HEK293 (cell line): ENCODE measurements around the gene NFIB.

Source experiments
- EGR2 ChIP-seq: fragments of 450-650 bp; formaldehyde crosslinking; IDR thresholded peaks from 2 replicates; pipeline ENCODE4 v1.5.1; 2016; ENCODE audit warnings: low read depth, missing biosample characterization, missing genetic modification characterization
- FEZF1 ChIP-seq: fragments of 450-650 bp; formaldehyde crosslinking; IDR thresholded peaks from 2 replicates; pipeline ENCODE4 v1.5.1; 2016; ENCODE audit warnings: missing biosample characterization, missing genetic modification characterization
- GLI2 ChIP-seq: fragments of 450-650 bp; formaldehyde crosslinking; IDR thresholded peaks from 2 replicates; pipeline ENCODE4; 2017; ENCODE audit warnings: missing biosample characterization, missing genetic modification characterization, low read depth, borderline replicate concordance
- GLIS2 ChIP-seq: fragments of 450-650 bp; formaldehyde crosslinking; IDR thresholded peaks from 2 replicates; pipeline ENCODE4 v1.5.1; 2016; ENCODE audit warnings: missing biosample characterization, missing genetic modification characterization
- HOXC10 ChIP-seq: sonication (generic); formaldehyde crosslinking; IDR thresholded peaks from 2 replicates; pipeline ENCODE4 v1.8.1; 2023; ENCODE audit warnings: mild to moderate bottlenecking, missing genetic modification reagents
- MZF1 ChIP-seq: fragments of 450-650 bp; formaldehyde crosslinking; IDR thresholded peaks from 2 replicates; pipeline ENCODE4 v1.5.1; 2017; ENCODE audit warnings: missing biosample characterization, missing genetic modification characterization, borderline replicate concordance
- PRDM1 ChIP-seq: fragments of 450-650 bp; formaldehyde crosslinking; IDR thresholded peaks from 2 replicates; pipeline ENCODE4; 2016; ENCODE audit warnings: missing biosample characterization, missing genetic modification characterization
- PRDM4 ChIP-seq: fragments of 450-650 bp; formaldehyde crosslinking; IDR thresholded peaks from 2 replicates; pipeline ENCODE4 v1.5.1; 2017; ENCODE audit warnings: missing biosample characterization, missing genetic modification characterization
- SALL2 ChIP-seq: fragments of 450-650 bp; formaldehyde crosslinking; IDR thresholded peaks from 2 replicates; pipeline ENCODE4 v1.5.0; 2017; ENCODE audit warnings: missing biosample characterization, mild to moderate bottlenecking, missing genetic modification characterization, borderline replicate concordance
- SCRT2 ChIP-seq: fragments of 450-650 bp; formaldehyde crosslinking; IDR thresholded peaks from 2 replicates; pipeline ENCODE4 v1.5.1; 2016; ENCODE audit warnings: missing biosample characterization, missing genetic modification characterization
- ZBTB26 ChIP-seq: fragments of 450-650 bp; formaldehyde crosslinking; optimal IDR thresholded peaks from 2 replicates; pipeline ENCODE3; 2016; ENCODE audit warnings: missing biosample characterization, mild to moderate bottlenecking, missing genetic modification characterization
- ZFHX2 ChIP-seq: fragments of 450-650 bp; formaldehyde crosslinking; conservative IDR thresholded peaks from 2 replicates; pipeline ENCODE4 v1.5.1; 2016; ENCODE audit warnings: missing biosample characterization, missing genetic modification characterization
- ZFP69B ChIP-seq: fragments of 450-650 bp; formaldehyde crosslinking; IDR thresholded peaks from 2 replicates; pipeline ENCODE4 v1.5.1; 2016; ENCODE audit warnings: missing biosample characterization, missing genetic modification characterization
- ZNF121 ChIP-seq: fragments of 450-650 bp; formaldehyde crosslinking; IDR thresholded peaks from 2 replicates; pipeline ENCODE4 v1.5.1; 2016; ENCODE audit warnings: missing biosample characterization, missing genetic modification characterization
- ZNF169 ChIP-seq: fragments of 450-650 bp; formaldehyde crosslinking; IDR thresholded peaks from 2 replicates; pipeline ENCODE4 v1.5.1; 2016; ENCODE audit warnings: missing biosample characterization, missing genetic modification characterization
- ZNF311 ChIP-seq: fragments of 450-650 bp; formaldehyde crosslinking; IDR thresholded peaks from 2 replicates; pipeline ENCODE4 v1.5.1; 2017; ENCODE audit warnings: missing biosample characterization, missing genetic modification characterization, borderline replicate concordance
- ZNF341 ChIP-seq: fragments of 450-650 bp; formaldehyde crosslinking; IDR thresholded peaks from 2 replicates; pipeline ENCODE4; 2016; ENCODE audit warnings: low read depth, missing biosample characterization, missing genetic modification characterization
- ZNF423 ChIP-seq: fragments of 450-650 bp; formaldehyde crosslinking; IDR thresholded peaks from 2 replicates; pipeline ENCODE4 v1.5.1; 2016; ENCODE audit warnings: missing biosample characterization, missing genetic modification characterization
- ZNF449 ChIP-seq: fragments of 450-650 bp; formaldehyde crosslinking; IDR thresholded peaks from 2 replicates; pipeline ENCODE4 v1.5.1; 2017; ENCODE audit warnings: missing biosample characterization, mild to moderate bottlenecking, missing genetic modification characterization, moderate library complexity
- ZNF600 ChIP-seq: fragments of 450-650 bp; formaldehyde crosslinking; IDR thresholded peaks from 2 replicates; pipeline ENCODE4 v1.5.1; 2016; ENCODE audit warnings: missing biosample characterization, missing genetic modification characterization
- ZNF658 ChIP-seq: fragments of 450-650 bp; formaldehyde crosslinking; IDR thresholded peaks from 2 replicates; pipeline ENCODE4; 2016; ENCODE audit warnings: missing biosample characterization, missing genetic modification characterization
- ZNF692 ChIP-seq: fragments of 450-650 bp; formaldehyde crosslinking; IDR thresholded peaks from 2 replicates; pipeline ENCODE4 v1.5.1; 2016; ENCODE audit warnings: missing biosample characterization, missing genetic modification characterization
- ZNF776 ChIP-seq: fragments of 450-650 bp; formaldehyde crosslinking; IDR thresholded peaks from 2 replicates; pipeline ENCODE4 v1.5.0; 2017; ENCODE audit warnings: missing biosample characterization, missing genetic modification characterization, borderline replicate concordance
- ZNF777 ChIP-seq: fragments of 450-650 bp; formaldehyde crosslinking; IDR thresholded peaks from 2 replicates; pipeline ENCODE4 v1.5.1; 2017; ENCODE audit warnings: missing biosample characterization, missing genetic modification characterization, borderline replicate concordance
- ZNF785 ChIP-seq: fragments of 450-650 bp; formaldehyde crosslinking; IDR thresholded peaks from 2 replicates; pipeline ENCODE4 v1.5.1; 2016; ENCODE audit warnings: missing biosample characterization, missing genetic modification characterization
- TF ChIP-seq, protein P1 (sequence below): fragments of 450-650 bp; IDR thresholded peaks from 2 replicates; pipeline ENCODE4 v1.5.1; 2018; ENCODE audit warnings: missing biosample characterization, missing genetic modification characterization
- TF ChIP-seq, protein P2 (sequence below): fragments of 450-650 bp; formaldehyde crosslinking; IDR thresholded peaks from 2 replicates; pipeline ENCODE4 v1.5.1; 2016; ENCODE audit warnings: missing biosample characterization, missing genetic modification characterization
- TF ChIP-seq, protein P3 (sequence below): fragments of 450-650 bp; formaldehyde crosslinking; IDR thresholded peaks from 2 replicates; pipeline ENCODE4 v1.5.1; 2016; ENCODE audit warnings: missing biosample characterization, missing genetic modification characterization

Gene NFIB

GRCh38 chr9:14322211-14323082 lies 8.5 kb upstream of the NFIB start (continued):
- TF ChIP-seq ZBTB26 (tag by site-specific recombination) (peak; percentile 90), ZNF423 (no peak), GLIS2 (tag by site-specific recombination) (peak; percentile 85), ZFHX2 (tag by site-specific recombination) (peak; percentile 96), SCRT2 (tag by site-specific recombination) (no peak), ZNF777 (peak; percentile 92), ZNF169 (tag by site-specific recombination) (no peak), PRDM4 (tag by site-specific recombination) (peak; percentile 96), ZNF776 (tag by site-specific recombination) (peak; percentile 85), EGR2 (tag by site-specific recombination) (peak; percentile 87), ZNF341 (tag by site-specific recombination) (peak; percentile 97), SALL2 (tag by site-specific recombination) (no peak), ZNF449 (peak; percentile 60), ZNF600 (tag by site-specific recombination) (peak; percentile 88; the same call in 1 of the 2 replicates), FEZF1 (tag by site-specific recombination) (peak; percentile 96), ZNF658 (no peak), PRDM1 (peak; percentile 82), ZNF121 (tag by site-specific recombination) (0 out of 2 replicates have a peak, but pooled peaks have one; percentile 38), HOXC10 (CRISPR knock-in tag) (peak; percentile 38; the same call in 1 of the 2 replicates), ZNF311 (no peak), ZNF785 (tag by site-specific recombination) (peak; percentile 94), MZF1 (tag by site-specific recombination) (no peak), ZFP69B (tag by site-specific recombination) (no peak), GLI2 (tag by site-specific recombination) (no peak), ZNF692 (peak; percentile 73)
- TF ChIP-seq, protein P1, sequence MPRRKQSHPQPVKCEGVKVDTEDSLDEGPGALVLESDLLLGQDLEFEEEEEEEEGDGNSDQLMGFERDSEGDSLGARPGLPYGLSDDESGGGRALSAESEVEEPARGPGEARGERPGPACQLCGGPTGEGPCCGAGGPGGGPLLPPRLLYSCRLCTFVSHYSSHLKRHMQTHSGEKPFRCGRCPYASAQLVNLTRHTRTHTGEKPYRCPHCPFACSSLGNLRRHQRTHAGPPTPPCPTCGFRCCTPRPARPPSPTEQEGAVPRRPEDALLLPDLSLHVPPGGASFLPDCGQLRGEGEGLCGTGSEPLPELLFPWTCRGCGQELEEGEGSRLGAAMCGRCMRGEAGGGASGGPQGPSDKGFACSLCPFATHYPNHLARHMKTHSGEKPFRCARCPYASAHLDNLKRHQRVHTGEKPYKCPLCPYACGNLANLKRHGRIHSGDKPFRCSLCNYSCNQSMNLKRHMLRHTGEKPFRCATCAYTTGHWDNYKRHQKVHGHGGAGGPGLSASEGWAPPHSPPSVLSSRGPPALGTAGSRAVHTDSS (tag by site-specific recombination) = no peak
- TF ChIP-seq, protein P2, sequence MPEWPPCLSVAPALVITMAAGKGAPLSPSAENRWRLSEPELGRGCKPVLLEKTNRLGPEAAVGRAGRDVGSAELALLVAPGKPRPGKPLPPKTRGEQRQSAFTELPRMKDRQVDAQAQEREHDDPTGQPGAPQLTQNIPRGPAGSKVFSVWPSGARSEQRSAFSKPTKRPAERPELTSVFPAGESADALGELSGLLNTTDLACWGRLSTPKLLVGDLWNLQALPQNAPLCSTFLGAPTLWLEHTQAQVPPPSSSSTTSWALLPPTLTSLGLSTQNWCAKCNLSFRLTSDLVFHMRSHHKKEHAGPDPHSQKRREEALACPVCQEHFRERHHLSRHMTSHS = peak; percentile 64; the same call in 1 of the 2 replicates
- TF ChIP-seq, protein P3, sequence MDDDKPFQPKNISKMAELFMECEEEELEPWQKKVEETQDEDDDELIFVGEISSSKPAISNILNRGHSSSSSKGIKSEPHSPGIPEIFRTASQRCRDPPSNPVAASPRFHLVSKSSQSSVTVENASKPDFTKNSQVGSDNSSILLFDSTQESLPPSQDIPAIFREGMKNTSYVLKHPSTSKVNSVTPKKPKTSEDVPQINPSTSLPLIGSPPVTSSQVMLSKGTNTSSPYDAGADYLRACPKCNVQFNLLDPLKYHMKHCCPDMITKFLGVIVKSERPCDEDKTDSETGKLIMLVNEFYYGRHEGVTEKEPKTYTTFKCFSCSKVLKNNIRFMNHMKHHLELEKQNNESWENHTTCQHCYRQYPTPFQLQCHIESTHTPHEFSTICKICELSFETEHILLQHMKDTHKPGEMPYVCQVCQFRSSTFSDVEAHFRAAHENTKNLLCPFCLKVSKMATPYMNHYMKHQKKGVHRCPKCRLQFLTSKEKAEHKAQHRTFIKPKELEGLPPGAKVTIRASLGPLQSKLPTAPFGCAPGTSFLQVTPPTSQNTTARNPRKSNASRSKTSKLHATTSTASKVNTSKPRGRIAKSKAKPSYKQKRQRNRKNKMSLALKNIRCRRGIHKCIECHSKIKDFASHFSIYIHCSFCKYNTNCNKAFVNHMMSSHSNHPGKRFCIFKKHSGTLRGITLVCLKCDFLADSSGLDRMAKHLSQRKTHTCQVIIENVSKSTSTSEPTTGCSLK = no peak
